Common myeloid progenitor, CD34-positive (primary cell): Measurements from ENCODE around the gene SF3B3.

Experiments
- CTCF ChIA-PET: fragments of 350-600 bp; sonication (Branson Sonifier 250); formaldehyde crosslinking; loops from one replicate; lab custom pipeline; 2021; ENCODE audit warnings: antibody characterized with exemption; lab: Charles Lee
- POLR2A ChIA-PET: fragments of 350-600 bp; sonication (Branson Sonifier 250); formaldehyde crosslinking; loops from one replicate; lab custom pipeline; 2021; ENCODE audit warnings: antibody characterized with exemption; lab: Charles Lee
- DNase-seq, 3 donors: peaks; one replicate each; pipeline versions ENCODE4 v3.0.0 to v3.0.0-alpha.2; 2013
- H3K27ac ChIP-seq, 2 experiments: 1 replicate in 1 of 2; 2 replicates in 1 of 2; pipeline ENCODE4 v1.7.0; 2013; ENCODE audit warnings: inconsistent platforms in 2 of 2, low read length in 2 of 2, mild to moderate bottlenecking in 2 of 2, low read depth in 1 of 2, moderate library complexity in 1 of 2; ENCODE audit not compliant: severe bottlenecking in 2 of 2, insufficient read depth in 1 of 2, poor library complexity in 1 of 2
- H3K27me3 ChIP-seq, 5 experiments: replicated peaks in 2 of 5; 1 replicate in 3 of 5; 2 replicates in 2 of 5; pipeline versions ENCODE4 v1.6.1 to v1.7.0; 2013; ENCODE audit warnings: low read length in 4 of 5, mild to moderate bottlenecking in 2 of 5, moderate library complexity in 2 of 5, inconsistent platforms in 1 of 5; ENCODE audit not compliant: insufficient read depth in 5 of 5, control insufficient read depth in 4 of 5
- H3K36me3 ChIP-seq, 4 experiments: 1 replicate in 2 of 4; 2 replicates in 2 of 4; pipeline versions ENCODE4 v1.6.1 to v1.7.0; 2013; ENCODE audit warnings: low read length in 3 of 4, control low read depth in 1 of 4, mild to moderate bottlenecking in 1 of 4; ENCODE audit not compliant: control insufficient read depth in 4 of 4, insufficient read depth in 4 of 4
- H3K4me1 ChIP-seq, 4 experiments: 1 replicate in 3 of 4; 2 replicates in 1 of 4; pipeline versions ENCODE4 v1.6.1 to v1.7.1; 2013; ENCODE audit warnings: low read length in 3 of 4, mild to moderate bottlenecking in 3 of 4, control low read depth in 1 of 4, inconsistent platforms in 1 of 4, moderate library complexity in 1 of 4; ENCODE audit not compliant: control insufficient read depth in 4 of 4, insufficient read depth in 4 of 4; ENCODE audit errors: control extremely low read depth in 1 of 4
- H3K4me3 ChIP-seq, 7 experiments: 1 replicate in 4 of 7; 2 replicates in 3 of 7; pipeline versions ENCODE4 v1.5.1 to v1.7.0; 2013; ENCODE audit warnings: mild to moderate bottlenecking in 7 of 7, low read length in 6 of 7, moderate library complexity in 6 of 7, inconsistent platforms in 2 of 7, low read depth in 2 of 7, control low read depth in 1 of 7; ENCODE audit not compliant: insufficient read depth in 4 of 7, control insufficient read depth in 1 of 7; ENCODE audit errors: extremely low read depth in 1 of 7
- H3K9me3 ChIP-seq, 5 experiments: 1 replicate in 4 of 5; 2 replicates in 1 of 5; pipeline versions ENCODE4 v1.6.1 to v1.7.1; 2013; ENCODE audit warnings: low read length in 4 of 5, mild to moderate bottlenecking in 2 of 5, inconsistent platforms in 1 of 5, low read depth in 1 of 5, moderate library complexity in 1 of 5; ENCODE audit not compliant: control insufficient read depth in 4 of 5, insufficient read depth in 2 of 5; ENCODE audit errors: control extremely low read depth in 1 of 5
- WGBS: methylation state at CpG from one replicate; pipeline ENCODE4 v1.1.5; 2013; ENCODE audit not compliant: insufficient coverage; 5-methylcytosine and 5-hydroxymethylcytosine counted together

SF3B3 gene

DNA sequence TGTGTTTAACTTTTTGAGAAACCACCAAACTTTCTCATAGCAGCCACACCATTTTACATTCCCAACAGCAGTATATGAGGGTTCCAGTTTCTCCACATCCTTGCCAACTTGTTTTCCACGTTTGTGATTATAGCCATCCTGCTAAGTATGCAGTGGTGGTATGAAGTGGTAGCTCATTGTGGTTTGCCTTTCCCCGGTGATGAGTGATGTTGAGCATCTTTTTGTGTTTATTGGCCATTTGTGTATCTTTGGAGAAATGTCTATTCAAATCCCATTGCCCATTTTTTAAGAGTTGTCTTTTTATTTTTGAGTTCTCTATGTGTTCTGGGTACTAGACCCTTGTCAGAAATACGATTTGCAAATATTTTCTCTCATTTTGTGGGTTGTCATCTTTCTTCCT is 17.4 kb downstream of the SF3B3 start:
- Histone ChIP-seq H3K9me3 (no peaks in the 10 kb centered on the region), H3K4me1 (no peaks in the 10 kb centered on the region), H3K4me3 (no peak overlapping the region), H3K27me3 (no peaks in the 10 kb centered on the region), H3K36me3 (peaks cover 33 to 94% (median 75%) of the 10 kb centered on the region in 4 experiments), H3K27ac (no peak overlapping the region)
- ChIA-PET POLR2A (no interaction called here), CTCF (interaction anchor here (1.1 to 1.5 kb wide), 4 partner anchors 8 to 230 kb away, joined by 3 to 4 read pairs (median 3); no protein-coding TSS in a partner anchor)
- DNase-seq = no peak
- WGBS = no CpG with 5 or more reads among the region's 3 CpGs

- CTCF ChIA-PET = no interaction called here
- Histone ChIP-seq H3K4me3 (no peak overlapping the region), H3K9me3 (no peaks in the 10 kb centered on the region), H3K36me3 (peaks cover 40 to 95% (median 74%) of the 10 kb centered on the region in 4 experiments), H3K27me3 (no peaks in the 10 kb centered on the region), H3K27ac (no peak overlapping the region), H3K4me1 (no peaks in the 10 kb centered on the region)
- POLR2A ChIA-PET = interaction anchor here (1.0 kb wide), 1 partner anchor 20 kb away, joined by 3 read pairs; no protein-coding TSS in a partner anchor
- DNase-seq = no peak
- no CpG with 5 or more reads among the region's 1 CpG for WGBS
These were observed 20.9 kb downstream of the SF3B3 start for GRCh38 chr16:70544548-70544947.

DNA sequence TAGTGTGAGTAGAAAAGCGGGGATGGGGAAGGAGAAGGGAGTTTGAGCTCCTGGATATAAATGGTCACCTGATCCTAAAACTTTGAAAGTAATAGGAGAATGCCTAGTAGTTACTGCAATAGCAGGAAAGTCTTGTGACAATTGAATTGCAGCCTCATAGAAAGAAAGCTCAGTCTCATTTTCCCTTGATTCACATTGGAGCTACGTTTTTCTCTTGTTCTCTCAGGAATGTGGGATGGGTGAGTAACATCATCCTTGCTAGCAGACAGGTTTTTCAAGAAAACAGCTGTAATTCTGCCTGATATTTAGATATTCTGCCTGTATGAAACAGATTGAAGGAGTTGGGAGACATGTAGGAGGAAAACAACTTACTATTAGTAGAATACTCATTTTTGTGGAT is 25.3 kb downstream of the SF3B3 start:
- Histone ChIP-seq H3K36me3 (peaks cover 36 to 97% (median 78%) of the 10 kb centered on the region in 4 experiments), H3K27me3 (no peaks in the 10 kb centered on the region), H3K4me1 (no peaks in the 10 kb centered on the region), H3K27ac (no peak overlapping the region), H3K9me3 (no peaks in the 10 kb centered on the region), H3K4me3 (no peak overlapping the region)
- WGBS = 100% methylated on average over 1 of the region's 2 CpGs
- no peak for DNase-seq
- POLR2A ChIA-PET = no interaction called here
- CTCF ChIA-PET = interaction anchor here (0.6 to 2.4 kb wide), 2 partner anchors 17 to 30 kb away, joined by 3 to 5 read pairs; no protein-coding TSS in a partner anchor

DNA sequence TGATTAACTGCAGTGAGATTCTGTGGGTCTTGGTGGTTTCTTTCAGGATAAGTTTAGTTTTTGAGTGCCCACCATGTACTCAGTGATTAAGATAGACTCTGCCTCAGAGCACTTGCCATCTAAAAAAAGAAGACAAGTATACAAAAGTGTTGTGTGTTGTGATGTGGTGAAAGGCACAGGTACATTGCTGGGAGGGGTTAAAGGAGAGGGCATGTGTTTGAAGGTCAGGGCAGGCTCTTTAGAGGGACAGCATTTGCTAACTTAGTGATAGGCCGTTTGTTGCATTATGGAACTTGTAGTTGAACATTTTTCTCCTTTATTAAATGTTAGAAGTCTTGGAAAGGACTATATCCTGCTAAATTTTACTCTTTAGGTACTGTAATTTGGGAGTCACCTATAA is 26.5 kb downstream of the SF3B3 start:
- H3K4me1 ChIP-seq = no peaks in the 10 kb centered on the region
- H3K27ac ChIP-seq = no peak overlapping the region
- POLR2A ChIA-PET = no interaction called here
- no peak for DNase-seq
- no peaks in the 10 kb centered on the region for H3K27me3 ChIP-seq
- H3K4me3 ChIP-seq = no peak overlapping the region
- H3K36me3 ChIP-seq = peaks cover 36 to 97% (median 79%) of the 10 kb centered on the region in 4 experiments
- no peaks in the 10 kb centered on the region for H3K9me3 ChIP-seq
- WGBS = 67% methylated on average over 1 of the region's 1 CpG
- CTCF ChIA-PET = no interaction called here

DNA sequence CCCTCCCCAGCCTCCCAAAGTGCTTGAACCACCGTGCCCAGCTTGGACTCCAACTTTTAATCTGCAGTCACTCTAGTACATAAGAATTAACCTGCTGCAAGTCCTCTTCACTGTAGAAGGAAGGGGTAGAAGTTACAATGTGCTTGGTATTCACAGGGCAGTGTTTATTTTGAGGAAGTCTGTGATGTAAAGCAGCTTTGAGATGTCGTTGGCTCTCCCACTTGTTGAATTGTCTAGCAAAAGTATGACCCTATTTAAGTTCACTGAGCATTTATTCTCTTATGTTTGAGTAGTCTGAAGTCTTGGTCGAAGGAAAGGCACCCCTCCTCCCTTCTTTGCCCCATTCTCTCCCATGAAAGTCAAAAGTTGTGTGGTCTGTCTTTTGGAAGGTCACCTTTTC is 28.2 kb downstream of the SF3B3 start:
- Histone ChIP-seq H3K4me3 (no peak overlapping the region), H3K36me3 (peaks cover 47 to 98% (median 75%) of the 10 kb centered on the region in 4 experiments), H3K4me1 (no peaks in the 10 kb centered on the region), H3K9me3 (no peaks in the 10 kb centered on the region), H3K27ac (peak overlapping the region in 1 of 2 experiments; percentile 16), H3K27me3 (no peaks in the 10 kb centered on the region)
- DNase-seq = no peak
- POLR2A ChIA-PET = no interaction called here
- CTCF ChIA-PET = interaction anchor here (1.0 to 1.4 kb wide), 4 partner anchors 9 to 220 kb away, joined by 3 read pairs; no protein-coding TSS in a partner anchor
- 93% methylated on average over 2 of the region's 3 CpGs for whole genome bisulfite sequencing

DNA sequence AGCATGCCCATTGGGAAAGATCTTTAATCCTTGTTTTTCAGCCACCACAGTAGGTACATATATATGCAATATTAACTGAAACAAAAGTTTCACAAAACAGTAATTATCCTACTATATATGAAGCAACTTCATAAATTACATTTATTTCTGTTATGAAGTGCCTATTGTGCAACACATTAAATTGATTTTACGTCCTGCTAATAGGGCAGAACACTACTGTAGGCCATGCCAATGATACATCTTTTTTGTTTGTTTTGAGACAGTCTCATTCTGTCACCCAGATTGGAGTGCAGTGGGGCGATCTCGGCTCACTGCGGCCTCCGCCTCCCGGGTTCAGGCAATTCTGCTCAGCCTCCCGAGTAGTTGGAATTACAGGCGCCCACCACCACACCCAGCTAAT is 29.1 kb downstream of the SF3B3 start:
- CTCF ChIA-PET = interaction anchor here (1.4 kb wide), 1 partner anchor 23 kb away, joined by 3 read pairs; no protein-coding TSS in a partner anchor
- POLR2A ChIA-PET = no interaction called here
- Histone ChIP-seq H3K27ac (no peak overlapping the region), H3K27me3 (no peaks in the 10 kb centered on the region), H3K36me3 (peaks cover 51 to 98% (median 79%) of the 10 kb centered on the region in 4 experiments), H3K9me3 (no peaks in the 10 kb centered on the region), H3K4me1 (no peaks in the 10 kb centered on the region), H3K4me3 (no peak overlapping the region)
- 93% methylated on average over 3 of the region's 8 CpGs for WGBS
- DNase-seq = no peak

DNA sequence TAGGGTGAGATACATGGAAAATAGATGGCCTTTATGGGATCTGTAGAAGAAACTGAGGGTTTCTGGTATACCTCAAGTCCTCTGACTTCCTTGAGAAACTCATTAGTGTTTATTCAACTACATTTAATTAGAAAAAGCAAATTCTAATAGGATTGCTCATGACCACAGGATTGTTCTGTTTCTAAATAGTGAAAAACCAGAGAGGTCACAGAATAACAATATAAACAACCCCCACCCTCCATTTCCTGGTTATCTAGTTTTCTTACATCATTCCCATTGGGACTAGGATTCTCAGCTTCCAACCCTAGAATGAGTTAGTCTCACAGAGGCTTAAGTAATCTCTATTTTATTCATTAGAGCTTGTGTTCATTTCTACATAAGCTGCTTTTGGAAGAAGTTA is 30.0 kb downstream of the SF3B3 start:
- Histone ChIP-seq H3K36me3 (peaks cover 49 to 98% (median 75%) of the 10 kb centered on the region in 4 experiments), H3K4me3 (no peak overlapping the region), H3K27me3 (no peaks in the 10 kb centered on the region), H3K27ac (no peak overlapping the region), H3K4me1 (no peaks in the 10 kb centered on the region), H3K9me3 (no peaks in the 10 kb centered on the region)
- ChIA-PET CTCF (interaction anchor here (1.0 to 1.5 kb wide), 3 partner anchors 11 to 45 kb away, joined by 3 read pairs; no protein-coding TSS in a partner anchor), POLR2A (interaction anchor here (0.6 kb wide), 1 partner anchor 47 kb away, joined by 3 read pairs; no protein-coding TSS in a partner anchor)
- no peak for DNase-seq
